ENCODE data around the gene TCP11L2.
A peak's percentile ranks its signal among the peaks of the same experiment; 100 is the strongest.

Gene TCP11L2

DNA sequence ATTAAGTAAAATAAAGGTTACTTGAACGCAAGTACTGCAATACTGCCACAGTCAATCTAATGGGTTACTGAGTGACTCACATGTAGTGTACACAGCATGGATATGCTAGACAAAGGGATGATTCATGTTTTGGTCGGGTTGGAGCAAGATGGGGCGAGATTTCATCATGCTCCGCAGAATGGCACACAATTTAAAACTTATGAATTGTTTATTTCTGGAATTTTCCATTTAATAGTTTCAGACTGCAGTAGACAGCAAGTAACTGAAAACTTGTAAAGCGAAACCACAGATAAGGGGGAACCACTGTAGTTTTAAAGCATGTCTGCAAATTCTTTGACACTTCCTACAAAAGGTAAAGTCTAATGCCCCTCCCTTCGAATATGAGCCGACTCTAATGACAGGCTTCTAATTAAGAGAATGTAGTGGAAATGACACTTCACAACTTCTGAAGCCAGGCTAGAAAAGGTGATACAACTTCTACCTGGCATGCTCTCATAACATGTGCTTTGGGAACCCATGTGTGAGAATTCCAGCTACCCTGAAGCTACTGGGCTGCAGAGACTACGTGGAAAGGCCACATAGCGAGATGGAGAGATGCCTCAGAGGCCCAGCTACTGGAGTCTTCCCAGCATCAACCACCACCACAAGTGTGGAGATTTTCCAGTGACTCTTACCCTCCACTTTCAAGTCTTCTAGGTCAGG is 13.9 kb upstream of the TCP11L2 start:
- Mint-ChIP-seq H3K4me1 (peaks cover 8% of the 10 kb centered on the region), H3K9me3 (no peaks in the 10 kb centered on the region), H3K36me3 (no peaks in the 10 kb centered on the region), H3K27ac (no peak overlapping the region), H3K27me3 (peaks cover 6% of the 10 kb centered on the region), H3K4me3 (no peak overlapping the region)
- no peak for DNase-seq
- CTCF ChIA-PET = no interaction called here

DNA sequence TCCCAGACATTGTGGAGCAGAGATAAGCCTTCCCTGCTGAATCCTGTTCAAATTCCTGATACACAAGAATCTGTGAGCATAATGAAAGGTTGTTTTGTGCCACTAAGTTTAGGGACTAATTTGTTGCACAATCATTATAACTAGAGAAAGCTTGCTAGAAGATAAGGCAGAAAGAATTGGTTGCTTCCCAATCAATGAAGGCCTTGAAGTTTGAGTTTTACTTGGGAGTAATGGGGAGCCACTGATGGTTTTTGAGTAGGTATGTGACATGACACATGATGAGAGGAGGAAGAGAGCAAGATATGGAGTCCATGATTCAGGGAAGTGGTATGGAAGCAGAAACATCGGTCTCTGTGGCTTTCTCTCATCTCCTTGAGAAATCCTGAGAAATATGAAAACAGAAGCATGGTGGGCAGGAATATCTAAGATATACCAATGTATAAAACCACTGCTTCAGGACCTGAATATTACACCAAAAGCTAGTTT is 13.3 kb upstream of the TCP11L2 start:
- Mint-ChIP-seq H3K4me3 (no peak overlapping the region), H3K27me3 (peaks cover 6% of the 10 kb centered on the region), H3K4me1 (peaks cover 8% of the 10 kb centered on the region), H3K36me3 (no peaks in the 10 kb centered on the region), H3K9me3 (no peaks in the 10 kb centered on the region), H3K27ac (no peak overlapping the region)
- DNase-seq = no peak
- CTCF ChIA-PET = no interaction called here

DNA sequence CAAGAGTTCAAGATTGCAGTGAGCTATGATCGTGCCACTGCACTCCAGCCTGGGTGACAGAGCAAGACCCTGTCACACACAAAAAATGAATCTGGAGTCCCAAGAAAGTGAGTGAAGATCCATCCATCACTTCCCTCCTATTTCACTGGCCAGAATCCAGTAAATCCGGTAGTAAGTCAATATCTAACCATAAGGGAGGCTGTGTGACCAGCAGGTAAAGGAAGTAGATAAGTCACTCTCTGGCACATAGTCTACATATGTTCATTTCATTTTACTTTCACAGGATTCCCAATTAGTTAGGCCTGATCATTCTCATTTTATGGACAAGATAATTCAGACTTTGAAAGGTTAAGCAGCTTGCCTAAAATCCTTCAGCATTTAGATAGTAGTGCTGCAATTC is 11.9 kb upstream of the TCP11L2 start:
- Mint-ChIP-seq H3K4me1 (no peaks in the 10 kb centered on the region), H3K27ac (no peak overlapping the region), H3K4me3 (no peak overlapping the region), H3K36me3 (no peaks in the 10 kb centered on the region), H3K27me3 (no peaks in the 10 kb centered on the region), H3K9me3 (no peaks in the 10 kb centered on the region)
- CTCF ChIA-PET = interaction anchor here (1.3 kb wide), 1 partner anchor 67 kb away, joined by 3 read pairs; no protein-coding TSS in a partner anchor
- DNase-seq = no peak

DNA sequence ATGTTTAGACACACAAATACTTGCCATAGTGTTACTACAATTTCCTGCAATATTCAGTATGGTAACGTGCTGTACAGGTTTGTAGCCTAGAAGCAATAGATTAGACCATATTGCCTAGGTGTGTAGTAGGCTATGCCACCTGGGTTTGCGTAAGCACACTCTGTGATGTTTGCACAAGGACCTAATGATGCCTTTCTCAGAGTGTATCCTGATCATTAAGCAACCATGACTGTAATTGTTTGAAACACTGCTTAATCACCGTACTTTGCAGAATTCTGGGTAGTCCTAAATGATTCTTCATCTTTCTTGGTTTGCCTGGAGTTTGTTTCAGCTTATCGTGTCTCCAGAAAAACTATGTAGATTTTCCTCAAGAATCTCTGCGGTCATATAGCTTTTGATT is 11.2 kb upstream of the TCP11L2 start:
- no peaks in the 10 kb centered on the region for H3K27me3 Mint-ChIP-seq
- no peak overlapping the region for H3K27ac Mint-ChIP-seq
- H3K4me3 Mint-ChIP-seq = no peak overlapping the region
- H3K36me3 Mint-ChIP-seq = no peaks in the 10 kb centered on the region
- H3K9me3 Mint-ChIP-seq = no peaks in the 10 kb centered on the region
- no peaks in the 10 kb centered on the region for H3K4me1 Mint-ChIP-seq
- DNase-seq = no peak
- CTCF ChIA-PET = interaction anchor here (1.3 kb wide), 1 partner anchor 67 kb away, joined by 3 read pairs; no protein-coding TSS in a partner anchor

DNA sequence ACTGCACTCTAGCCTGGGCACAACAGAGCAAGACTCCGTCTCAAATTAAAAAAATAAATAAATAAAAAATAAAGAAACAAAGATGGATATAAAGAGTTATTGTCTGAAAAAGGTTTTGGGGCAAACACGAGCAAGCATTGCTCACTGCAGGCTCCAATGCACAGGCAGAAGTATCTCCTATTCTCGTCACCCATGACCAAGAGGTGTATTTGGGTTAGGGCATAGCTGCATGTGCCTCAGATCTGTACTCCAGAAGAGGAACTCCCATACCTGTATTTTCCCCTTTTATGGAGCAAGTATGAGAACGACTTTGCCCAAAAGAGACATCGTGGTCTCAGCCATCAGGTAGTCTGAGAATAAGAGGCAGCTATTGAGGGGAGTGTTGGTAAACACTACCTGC is 10.2 kb upstream of the TCP11L2 start:
- H3K4me3 Mint-ChIP-seq = no peak overlapping the region
- peaks cover 2% of the 10 kb centered on the region for H3K4me1 Mint-ChIP-seq
- H3K36me3 Mint-ChIP-seq = no peaks in the 10 kb centered on the region
- no peaks in the 10 kb centered on the region for H3K27me3 Mint-ChIP-seq
- CTCF ChIA-PET = no interaction called here
- H3K27ac Mint-ChIP-seq = no peak overlapping the region
- no peaks in the 10 kb centered on the region for H3K9me3 Mint-ChIP-seq
- no peak for DNase-seq

DNA sequence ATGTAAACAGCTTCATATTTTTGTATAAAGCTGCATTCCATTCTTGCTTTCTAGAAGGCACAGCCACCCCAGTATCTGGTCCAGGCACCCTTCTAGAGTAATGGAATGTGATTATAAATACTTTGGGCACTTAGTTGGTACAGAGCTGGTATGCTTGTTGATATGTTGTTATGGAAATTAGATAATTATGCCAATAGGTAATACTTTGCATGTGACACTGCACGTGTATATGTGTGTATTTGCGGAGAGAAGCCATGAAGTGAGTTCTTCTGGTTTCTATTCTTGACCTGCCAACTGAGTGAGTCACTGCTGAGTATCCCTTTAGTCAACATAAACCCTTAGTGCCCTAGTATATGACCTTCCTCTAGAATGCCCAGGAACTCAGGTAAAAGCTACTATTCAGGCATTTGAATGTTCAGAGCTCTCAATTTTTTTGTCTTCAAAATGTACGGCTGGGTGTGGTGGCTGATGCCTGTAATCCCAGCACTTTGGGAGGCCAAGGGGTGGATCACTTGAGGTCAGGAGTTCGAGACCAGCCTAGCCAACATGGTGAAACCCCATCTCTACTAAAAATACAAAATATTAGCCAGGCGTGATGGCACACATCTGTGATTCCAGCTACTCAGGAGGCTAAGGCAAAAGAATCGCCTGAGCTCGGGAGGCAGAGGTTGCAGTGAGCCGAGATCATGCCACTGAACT is 6.2 kb upstream of the TCP11L2 start:
- no peaks in the 10 kb centered on the region for H3K9me3 Mint-ChIP-seq
- DNase-seq = no peak
- H3K4me1 Mint-ChIP-seq = peaks cover 29% of the 10 kb centered on the region
- H3K27ac Mint-ChIP-seq = no peak overlapping the region
- H3K36me3 Mint-ChIP-seq = no peaks in the 10 kb centered on the region
- CTCF ChIA-PET = interaction anchor here (1.5 to 2.8 kb wide), 2 partner anchors 13 to 69 kb away, joined by 4 to 26 read pairs; no protein-coding TSS in a partner anchor
- H3K27me3 Mint-ChIP-seq = no peaks in the 10 kb centered on the region
- H3K4me3 Mint-ChIP-seq = no peak overlapping the region

DNA sequence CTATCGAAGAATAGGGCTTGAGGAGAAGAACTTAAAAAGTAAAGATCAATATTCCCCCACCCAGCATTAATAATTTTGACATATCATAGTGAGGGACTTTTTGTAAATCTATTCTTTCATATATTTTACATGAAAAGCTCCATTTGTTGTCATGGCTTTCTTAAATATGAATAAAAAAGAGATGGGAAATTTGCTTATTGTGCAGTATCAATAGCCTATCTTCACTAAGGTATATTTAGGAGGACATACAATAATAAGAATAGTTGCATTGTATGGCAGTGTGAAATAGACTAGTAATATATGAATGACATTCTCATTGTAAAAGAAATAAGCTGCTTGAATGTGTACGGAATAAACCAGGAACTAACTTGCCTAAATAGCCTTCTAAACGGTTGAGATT is 5.5 kb upstream of the TCP11L2 start:
- DNase-seq = no peak
- H3K4me3 Mint-ChIP-seq = no peak overlapping the region
- H3K36me3 Mint-ChIP-seq = no peaks in the 10 kb centered on the region
- H3K27ac Mint-ChIP-seq = no peak overlapping the region
- CTCF ChIA-PET = interaction anchor here (1.5 to 2.8 kb wide), 2 partner anchors 14 to 70 kb away, joined by 4 to 26 read pairs; no protein-coding TSS in a partner anchor
- peaks cover 35% of the 10 kb centered on the region for H3K4me1 Mint-ChIP-seq
- H3K27me3 Mint-ChIP-seq = no peaks in the 10 kb centered on the region
- H3K9me3 Mint-ChIP-seq = no peaks in the 10 kb centered on the region

DNA sequence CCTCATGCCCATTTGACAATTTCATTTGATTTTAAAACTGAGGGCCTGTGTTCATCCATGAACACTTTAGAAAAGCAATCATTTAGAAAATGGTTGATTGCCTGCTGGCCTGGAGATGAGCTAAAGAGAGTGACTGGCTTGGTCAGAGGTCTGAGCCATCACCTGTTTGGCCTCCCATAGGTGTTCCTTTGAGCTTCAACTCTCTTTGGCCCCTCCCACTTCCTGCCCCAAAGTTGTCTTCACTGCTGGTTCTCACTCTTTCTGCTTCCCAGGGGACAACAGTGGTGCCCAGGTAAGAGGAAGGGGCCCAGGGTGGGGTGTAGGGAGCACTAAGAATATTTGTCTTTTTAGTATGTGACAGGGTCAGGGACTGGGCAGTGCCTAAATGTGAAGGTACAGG is 4.9 kb upstream of the TCP11L2 start:
- H3K4me1 Mint-ChIP-seq = peaks cover 35% of the 10 kb centered on the region
- H3K36me3 Mint-ChIP-seq = no peaks in the 10 kb centered on the region
- H3K9me3 Mint-ChIP-seq = no peaks in the 10 kb centered on the region
- no peak overlapping the region for H3K4me3 Mint-ChIP-seq
- H3K27me3 Mint-ChIP-seq = no peaks in the 10 kb centered on the region
- H3K27ac Mint-ChIP-seq = no peak overlapping the region
- DNase-seq = peak; percentile 28
- CTCF ChIA-PET = no interaction called here

DNA sequence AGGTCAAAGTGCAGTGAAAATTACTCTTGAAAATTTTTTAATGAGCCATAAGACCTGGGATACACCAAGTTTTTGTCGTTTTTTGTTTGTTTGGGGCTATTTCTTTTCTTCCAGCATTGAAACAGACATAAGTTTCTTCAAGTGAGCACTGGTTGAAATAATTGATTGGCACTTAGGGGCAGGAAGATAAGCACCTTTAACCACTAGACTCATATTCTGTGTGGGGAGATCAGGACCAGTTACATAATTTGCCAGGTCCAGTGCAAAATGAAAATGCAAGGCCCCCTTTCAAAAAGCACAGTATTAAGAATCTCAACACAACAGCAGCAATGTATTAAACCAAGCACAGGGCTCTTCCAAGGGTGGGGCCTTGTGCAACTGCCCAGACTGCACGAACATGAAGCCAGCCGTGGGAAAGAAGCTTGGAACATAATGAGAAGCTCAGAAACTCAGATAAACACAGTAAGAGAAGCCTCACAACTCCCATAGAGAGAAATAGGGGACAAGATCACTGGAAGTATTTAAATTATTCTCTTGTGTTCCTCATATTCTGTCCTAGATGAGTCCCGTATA is 3.2 kb upstream of the TCP11L2 start:
- CTCF ChIA-PET = no interaction called here
- H3K36me3 Mint-ChIP-seq = no peaks in the 10 kb centered on the region
- no peaks in the 10 kb centered on the region for H3K27me3 Mint-ChIP-seq

DNA sequence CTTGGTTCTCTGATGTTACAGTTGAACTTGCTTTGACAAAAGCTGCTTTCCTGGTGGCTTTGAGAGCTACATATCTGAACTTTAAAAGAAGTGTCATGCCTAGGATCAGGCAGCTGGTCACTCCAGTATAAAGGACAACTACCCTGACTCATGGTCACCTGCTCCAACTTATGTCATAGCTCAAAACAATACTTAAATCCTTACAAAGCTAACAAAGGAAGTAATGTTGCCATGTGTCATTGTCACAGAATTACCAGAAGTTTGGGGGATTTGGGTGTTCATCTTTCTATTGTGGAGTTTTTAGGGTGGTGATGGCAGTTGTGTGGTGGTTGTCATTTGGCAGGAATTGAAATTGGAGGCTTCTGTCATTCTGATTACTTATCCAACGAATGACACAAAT is 1.8 kb upstream of the TCP11L2 start:
- H3K9me3 Mint-ChIP-seq = no peaks in the 10 kb centered on the region
- H3K4me3 Mint-ChIP-seq = peak overlapping the region; percentile 14
- H3K27ac Mint-ChIP-seq = peak overlapping the region; percentile 99
- no peaks in the 10 kb centered on the region for H3K27me3 Mint-ChIP-seq
- peaks cover 9% of the 10 kb centered on the region for H3K36me3 Mint-ChIP-seq
- CTCF ChIA-PET = interaction anchor here (1.0 to 3.7 kb wide), 3 partner anchors 18 to 619 kb away, joined by 4 to 20 read pairs (median 12); no protein-coding TSS in a partner anchor
- no peak for DNase-seq
- peaks cover 59% of the 10 kb centered on the region for H3K4me1 Mint-ChIP-seq

More for the DNA sequence above, 3.2 kb upstream of the TCP11L2 start:
- no peak overlapping the region for H3K4me3 Mint-ChIP-seq
- H3K27ac Mint-ChIP-seq = no peak overlapping the region
- H3K9me3 Mint-ChIP-seq = no peaks in the 10 kb centered on the region
- peaks cover 45% of the 10 kb centered on the region for H3K4me1 Mint-ChIP-seq
- DNase-seq = no peak

DNA sequence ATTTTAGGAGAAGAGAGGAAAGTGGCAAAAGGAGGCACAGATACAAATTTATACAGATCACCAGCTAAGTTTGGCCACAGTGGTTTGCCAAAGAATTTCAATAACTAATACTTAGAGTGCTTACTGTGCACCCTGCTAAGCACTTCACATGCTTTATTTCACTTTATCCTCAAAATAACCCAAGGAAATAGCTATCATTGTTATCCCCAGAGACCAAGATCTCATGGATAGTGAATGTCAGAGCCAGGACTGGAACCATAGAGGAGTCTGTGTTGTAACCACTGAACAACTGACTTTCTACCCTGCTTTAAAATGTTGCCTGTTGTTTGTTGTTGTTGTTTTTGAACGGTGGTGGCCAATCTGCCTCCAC is 1.3 kb upstream of the TCP11L2 start:
- no peaks in the 10 kb centered on the region for H3K9me3 Mint-ChIP-seq
- peak overlapping the region; percentile 89 for H3K4me3 Mint-ChIP-seq
- peaks cover 9% of the 10 kb centered on the region for H3K36me3 Mint-ChIP-seq
- no peaks in the 10 kb centered on the region for H3K27me3 Mint-ChIP-seq
- no peak for DNase-seq
- H3K27ac Mint-ChIP-seq = peak overlapping the region; percentile 99
- H3K4me1 Mint-ChIP-seq = peaks cover 63% of the 10 kb centered on the region
- CTCF ChIA-PET = interaction anchor here (1.0 to 3.7 kb wide), 4 partner anchors 17 to 619 kb away, joined by 3 to 20 read pairs (median 8); no protein-coding TSS in a partner anchor

DNA sequence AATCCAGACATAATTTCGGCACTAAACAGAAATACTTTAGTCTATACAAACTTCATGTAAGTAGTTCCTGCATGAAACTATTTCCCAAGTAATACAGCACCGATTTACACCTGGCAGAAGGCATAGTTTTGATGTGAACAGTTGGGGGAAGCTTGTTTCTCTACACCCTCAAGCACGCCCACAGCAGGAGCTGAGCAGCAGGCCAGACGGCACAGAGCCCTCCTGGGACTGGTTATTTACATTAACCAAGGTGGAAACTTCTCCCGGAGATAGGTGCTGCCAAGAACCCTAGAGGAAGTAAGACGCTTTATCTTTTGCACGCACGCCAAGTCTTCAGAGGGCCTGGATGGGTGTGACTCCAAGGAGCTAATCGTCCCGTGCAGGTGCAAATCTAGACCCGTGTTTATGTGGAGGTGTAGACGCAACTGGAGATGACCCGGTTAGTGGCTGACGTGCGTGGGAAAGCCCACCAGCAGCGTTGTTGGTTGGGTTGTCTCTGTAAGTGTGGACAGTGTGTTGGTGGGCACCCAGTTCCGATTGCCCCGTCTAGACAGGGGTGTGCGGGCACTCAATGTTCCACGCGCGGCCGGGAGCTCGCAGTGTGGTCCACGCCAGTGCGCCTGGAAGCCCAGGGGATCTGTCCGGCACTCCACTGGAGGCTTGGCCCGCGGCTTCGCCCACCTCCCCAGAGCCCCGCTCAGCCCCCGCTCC is 767 bp upstream of the TCP11L2 start:
- Mint-ChIP-seq H3K9me3 (no peaks in the 10 kb centered on the region), H3K4me3 (peak overlapping the region; percentile 89), H3K36me3 (peaks cover 9% of the 10 kb centered on the region), H3K27ac (peak overlapping the region; percentile 99), H3K4me1 (peaks cover 66% of the 10 kb centered on the region), H3K27me3 (no peaks in the 10 kb centered on the region)
- CTCF ChIA-PET = interaction anchor here (1.4 to 3.7 kb wide), 3 partner anchors 17 to 75 kb away, joined by 3 to 20 read pairs (median 12); no protein-coding TSS in a partner anchor
- peak; percentile 78 for DNase-seq

DNA sequence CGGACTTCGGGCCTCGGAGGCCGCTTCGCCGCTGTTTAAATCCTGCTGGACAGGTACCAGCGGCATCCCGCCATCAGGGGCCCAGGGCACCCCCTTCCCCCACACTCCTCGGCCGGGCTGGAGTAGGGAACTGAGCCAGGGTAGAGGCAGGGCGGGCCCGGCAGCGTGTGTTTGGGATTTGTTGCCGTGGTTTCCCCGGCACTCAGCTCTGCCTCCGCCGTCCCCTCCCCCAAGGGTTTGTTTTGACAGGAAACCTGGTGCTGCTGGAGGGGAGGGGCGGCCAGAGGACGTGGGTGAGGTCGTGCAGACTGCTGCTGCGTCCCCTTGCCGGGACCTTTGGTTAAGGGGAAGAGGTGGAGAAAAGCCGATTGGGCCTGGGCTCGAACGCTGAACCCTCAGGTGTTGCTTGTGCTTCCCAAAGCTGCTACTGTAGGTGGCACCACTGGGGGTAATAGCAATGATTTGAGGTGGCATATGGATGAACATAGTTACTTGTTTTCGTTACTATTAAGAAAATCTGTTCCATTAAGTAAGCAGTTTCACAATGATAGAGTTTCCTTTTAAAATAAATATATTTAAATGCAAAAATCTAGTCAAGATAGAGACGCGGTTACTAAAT is 778 bp downstream of the TCP11L2 start:
- Mint-ChIP-seq H3K9me3 (no peaks in the 10 kb centered on the region), H3K4me3 (peak overlapping the region; percentile 89), H3K4me1 (peaks cover 56% of the 10 kb centered on the region), H3K27me3 (no peaks in the 10 kb centered on the region), H3K36me3 (peaks cover 10% of the 10 kb centered on the region), H3K27ac (peak overlapping the region; percentile 99)
- CTCF ChIA-PET = interaction anchor here (0.7 to 3.7 kb wide), 3 partner anchors 21 to 77 kb away, joined by 3 to 20 read pairs (median 5); no protein-coding TSS in a partner anchor
- DNase-seq = peak; percentile 96

Measured in activated naive CD4-positive, alpha-beta T cell treated with anti-CD3 and anti-CD28 coated beads, Interleukin-2, amount 10 ng/mL, durations not matched to agents 7 days and 5 days (primary cell).